NB4 (cell line): ENCODE data around the gene CTNNA2.

Experiments
- DNase-seq: peaks from one replicate; pipeline ENCODE4 v3.0.0; 2010; ENCODE audit warnings: low read depth
- H3K4me3 ChIP-seq: one replicate; pipeline ENCODE4 v1.5.1; 2011; ENCODE audit warnings: mild to moderate bottlenecking, low read depth, low read length, moderate library complexity
- CTCF ChIP-seq: IDR thresholded peaks from one replicate; pipeline ENCODE4 v1.5.1; 2012; ENCODE audit warnings: low read depth, low read length
- MAX ChIP-seq: IDR thresholded peaks from 2 replicates; pipeline ENCODE4 v1.6.1; 2011; ENCODE audit warnings: low read depth, low read length
- MYC ChIP-seq: IDR thresholded peaks from 2 replicates; pipeline ENCODE4 v1.6.1; 2011; ENCODE audit warnings: low read depth, low read length
- POLR2A ChIP-seq: IDR thresholded peaks from 2 replicates; pipeline ENCODE4 v1.6.1; 2011; ENCODE audit warnings: mild to moderate bottlenecking; ENCODE audit not compliant: insufficient read length; ENCODE audit errors: extremely low read depth

Gene CTNNA2

GRCh38 chr2:80499095-80499494 is 986.2 kb downstream of the CTNNA2 start:
- DNase-seq = peak; percentile 39
- no peak for TF ChIP-seq MYC
- TF ChIP-seq CTCF = peak; percentile 46
- H3K4me3 ChIP-seq = no peak overlapping the region

GRCh38 chr2:80501874-80502624 is 989.2 kb downstream of the CTNNA2 start:
- TF ChIP-seq POLR2A (no peak), MYC (no peak), CTCF (no peak), MAX (no peak)
- H3K4me3 ChIP-seq = no peak overlapping the region
- DNase-seq = no peak

DNA sequence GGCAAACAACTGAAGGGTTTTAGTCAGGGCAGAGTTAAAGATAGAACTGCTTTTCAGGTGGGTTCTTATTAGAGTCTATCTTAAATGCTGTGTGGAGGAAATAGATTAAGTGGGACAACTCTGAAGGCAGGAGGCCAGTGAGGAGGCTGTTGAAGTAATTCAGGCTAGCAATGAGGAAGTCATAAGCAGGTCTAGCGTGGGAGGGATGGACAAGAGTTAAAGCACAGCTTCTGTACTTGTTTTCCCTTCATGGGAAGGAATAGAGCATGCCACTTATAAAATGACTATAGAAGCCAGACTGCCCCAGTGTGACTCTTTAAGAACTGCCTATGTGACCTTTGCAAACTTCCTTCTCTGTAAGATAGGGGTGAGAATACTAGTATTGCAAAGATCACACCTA is 993.7 kb downstream of the CTNNA2 start:
- peak; percentile 25 for DNase-seq
- H3K4me3 ChIP-seq = no peak overlapping the region
- TF ChIP-seq CTCF (no peak), MYC (no peak), POLR2A (no peak)

DNA sequence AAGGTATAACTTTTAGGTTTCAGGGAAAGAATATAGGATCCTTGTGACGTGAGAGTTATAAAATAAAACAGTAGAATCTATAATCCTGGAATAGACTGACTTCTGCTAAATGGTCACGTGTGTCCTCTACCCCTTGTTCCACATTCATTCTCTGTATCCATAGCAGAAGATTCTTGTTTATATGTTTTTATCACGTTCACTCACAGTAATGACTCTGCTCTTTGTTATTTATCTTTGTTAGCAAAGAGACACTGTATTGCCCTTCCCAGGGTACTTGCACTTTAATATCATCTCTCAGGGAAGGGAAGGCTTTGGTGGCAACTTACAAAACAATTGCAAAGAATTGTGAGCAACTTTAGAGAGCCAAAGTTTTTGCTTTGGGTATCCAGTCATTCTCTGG is 997.9 kb downstream of the CTNNA2 start:
- DNase-seq = no peak
- TF ChIP-seq MAX = no peak
- TF ChIP-seq CTCF = no peak
- no peak for TF ChIP-seq MYC
- no peak overlapping the region for H3K4me3 ChIP-seq

DNA sequence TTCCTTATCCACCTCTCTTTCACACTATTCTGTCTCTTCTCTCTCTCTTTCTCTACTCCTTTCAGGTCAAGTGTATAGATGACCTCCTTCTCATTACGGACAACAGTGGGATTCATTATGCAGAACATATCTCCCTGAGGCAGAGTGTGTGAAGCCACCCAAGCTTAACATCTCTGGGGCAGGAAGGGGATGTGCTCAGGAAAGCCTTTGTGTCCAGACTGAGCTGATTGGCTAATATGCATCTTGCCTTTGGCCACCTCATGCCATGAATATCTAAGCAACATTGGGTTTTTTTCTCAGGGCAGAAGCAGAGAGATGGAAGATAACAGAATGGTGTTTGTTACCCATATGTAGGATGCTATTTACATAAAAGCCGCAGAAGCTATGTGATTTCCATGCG is 1003.1 kb downstream of the CTNNA2 start:
- TF ChIP-seq MAX = no peak
- no peak for TF ChIP-seq MYC
- TF ChIP-seq CTCF = no peak
- no peak for TF ChIP-seq POLR2A
- no peak for DNase-seq
- H3K4me3 ChIP-seq = no peak overlapping the region

- DNase-seq = no peak
- H3K4me3 ChIP-seq = no peak overlapping the region
- TF ChIP-seq POLR2A = no peak
- TF ChIP-seq MAX = no peak
- no peak for TF ChIP-seq MYC
- no peak for TF ChIP-seq CTCF
These were observed 1004.5 kb downstream of the CTNNA2 start for GRCh38 chr2:80517316-80517715.
